ENCODE data around the gene NUDT6.

Gene NUDT6

GRCh38 chr4:122914938-122915337 is 7.5 kb downstream of the NUDT6 start:
- in situ Hi-C loops (cut with MboI; ENCODE audit: low sequenced_read_pairs), result no loop called here

DNA sequence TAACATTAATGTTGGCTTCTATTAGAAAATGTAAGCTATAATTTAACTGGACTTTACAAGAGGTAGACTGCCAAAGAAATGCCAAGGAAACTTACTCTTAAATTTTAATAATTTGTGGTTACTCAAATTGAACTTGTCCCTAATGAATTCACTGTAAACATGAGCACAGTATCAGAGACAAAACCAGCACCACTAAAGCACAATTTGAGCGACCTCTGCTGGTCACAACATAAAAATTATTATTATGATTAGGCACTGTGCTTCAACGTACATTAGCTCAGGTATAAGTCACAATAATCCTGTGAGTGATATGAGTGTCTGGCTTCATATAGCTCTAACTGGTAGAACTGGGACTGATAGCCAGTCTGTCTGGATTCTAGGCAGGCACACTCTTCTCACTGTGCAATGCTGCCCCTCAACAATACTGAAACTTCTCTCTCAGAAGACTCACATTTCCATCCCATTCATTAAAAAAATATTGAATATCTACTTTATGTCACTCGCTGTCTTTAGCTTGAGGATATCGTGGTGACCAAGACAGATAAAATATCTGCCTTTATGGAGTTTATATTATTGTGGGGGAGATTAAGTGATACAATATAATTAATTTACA is 8.0 kb downstream of the NUDT6 start:
- in situ Hi-C loops (cut with MboI; ENCODE audit: low sequenced_read_pairs), result no loop called here

GRCh38 chr4:122912810-122913575 is 9.4 kb downstream of the NUDT6 start:
- in situ Hi-C loops (cut with MboI; ENCODE audit: low sequenced_read_pairs), result no loop called here

GRCh38 chr4:122911588-122911987 is 10.8 kb downstream of the NUDT6 start:
- in situ Hi-C loops (cut with MboI; ENCODE audit: low sequenced_read_pairs), result no loop called here

DNA sequence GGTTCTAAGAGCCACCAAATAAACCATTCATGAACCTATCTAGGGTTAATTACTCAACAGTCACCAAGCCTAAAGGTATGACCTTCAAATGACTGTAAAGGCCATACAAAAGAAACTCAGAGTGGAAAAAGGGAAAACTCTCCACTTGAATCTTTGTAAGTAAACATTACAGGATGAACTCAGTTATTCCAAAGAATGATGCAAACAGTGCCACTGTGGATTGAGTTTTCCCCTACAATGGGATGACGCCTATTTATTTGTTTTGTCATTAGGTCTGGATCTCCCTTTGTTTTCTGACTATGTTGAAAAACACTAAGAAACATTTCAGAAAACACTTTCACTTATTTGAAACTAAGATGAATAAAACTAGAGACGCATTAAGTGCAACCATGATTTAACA is 12.7 kb downstream of the NUDT6 start:
- in situ Hi-C loops (cut with MboI; ENCODE audit: low sequenced_read_pairs), result no loop called here

GRCh38 chr4:122908223-122908622 is 14.2 kb downstream of the NUDT6 start:
- in situ Hi-C loops (cut with MboI; ENCODE audit: low sequenced_read_pairs), result no loop called here

DNA sequence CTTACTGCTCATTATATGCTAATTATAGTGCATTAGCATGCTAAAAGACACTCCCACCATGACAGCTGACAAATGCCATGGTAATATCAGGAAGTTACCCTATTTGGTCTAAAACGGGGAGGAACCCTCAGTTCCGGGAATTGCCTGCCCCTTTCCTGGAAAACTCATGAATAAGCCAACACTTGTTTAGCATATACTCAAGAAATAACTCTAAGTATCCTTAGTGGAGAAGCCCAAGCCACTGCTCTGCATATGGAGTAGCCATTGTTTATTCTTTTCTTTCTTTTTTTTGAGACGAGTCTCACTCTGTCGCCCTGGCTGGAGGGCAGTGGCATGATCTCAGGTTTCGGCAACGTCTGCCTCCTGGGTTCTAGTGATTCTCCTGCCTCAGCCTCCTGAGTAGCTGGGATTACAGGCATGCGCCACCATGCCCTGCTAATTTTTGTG is 15.5 kb downstream of the NUDT6 start:
- in situ Hi-C loops (cut with MboI; ENCODE audit: low sequenced_read_pairs), result no loop called here

GRCh38 chr4:122903766-122904288 is 18.6 kb downstream of the NUDT6 start:
- in situ Hi-C loops (cut with MboI; ENCODE audit: low sequenced_read_pairs), result no loop called here

GRCh38 chr4:122901247-122902010 is 21.0 kb downstream of the NUDT6 start:
- in situ Hi-C loops (cut with MboI; ENCODE audit: low sequenced_read_pairs), result no loop called here

DNA sequence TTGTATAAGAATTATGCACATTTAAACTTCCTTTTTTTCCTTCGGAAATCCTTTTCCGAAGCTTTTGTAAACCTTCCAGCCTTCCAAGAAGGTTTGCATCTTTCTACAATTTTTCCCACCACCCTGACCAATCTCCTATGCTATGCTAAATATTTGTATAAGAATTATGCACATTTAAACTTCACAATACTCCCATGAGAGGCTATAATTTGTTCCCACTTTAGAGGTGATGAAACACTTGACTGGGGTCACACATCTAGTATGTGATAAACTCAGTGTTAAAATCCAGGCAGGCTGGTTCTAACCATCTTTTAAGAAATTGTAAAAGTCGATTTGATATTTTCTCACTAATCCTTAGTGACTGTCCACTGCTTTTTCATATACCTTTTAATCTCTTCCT is 22.1 kb downstream of the NUDT6 start:
- in situ Hi-C loops (cut with MboI; ENCODE audit: low sequenced_read_pairs), result no loop called here

DNA sequence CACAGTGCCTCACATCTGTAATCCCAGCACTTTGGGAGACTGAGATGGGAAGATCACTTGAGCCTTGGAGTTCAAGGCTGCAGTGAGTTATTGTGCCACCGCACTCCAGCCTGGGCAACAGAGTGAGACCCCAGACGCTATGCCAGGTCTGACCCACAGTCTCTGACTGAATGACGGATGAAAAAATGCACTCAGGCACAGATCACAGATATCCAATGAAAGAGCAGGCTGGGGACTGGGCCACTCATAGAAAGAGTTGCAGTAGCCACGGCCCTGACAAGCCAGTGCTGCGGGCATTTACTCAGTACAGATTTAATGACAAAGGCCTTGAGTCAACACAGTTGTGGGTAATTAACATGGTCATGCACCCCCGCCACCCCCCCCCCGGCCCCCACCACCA is 22.7 kb downstream of the NUDT6 start:
- in situ Hi-C loops (cut with MboI; ENCODE audit: low sequenced_read_pairs), result no loop called here

GRCh38 chr4:122898370-122899150 is 23.8 kb downstream of the NUDT6 start:
- in situ Hi-C loops (cut with MboI; ENCODE audit: low sequenced_read_pairs), result no loop called here

DNA sequence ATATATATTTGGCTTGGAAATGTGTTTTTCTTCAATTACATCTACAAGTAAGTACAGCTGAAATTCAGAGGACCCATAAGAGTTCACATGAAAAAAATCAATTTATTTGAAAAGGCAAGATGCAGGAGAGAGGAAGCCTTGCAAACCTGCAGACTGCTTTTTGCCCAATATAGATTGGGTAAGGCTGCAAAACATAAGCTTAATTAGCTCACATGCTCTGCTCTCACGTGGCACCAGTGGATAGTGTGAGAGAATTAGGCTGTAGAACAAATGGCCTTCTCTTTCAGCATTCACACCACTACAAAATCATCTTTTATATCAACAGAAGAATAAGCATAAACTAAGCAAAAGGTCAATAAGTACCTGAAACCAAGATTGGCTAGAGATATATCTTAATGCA is 26.1 kb downstream of the NUDT6 start:
- in situ Hi-C loops (cut with MboI; ENCODE audit: low sequenced_read_pairs), result no loop called here

DNA sequence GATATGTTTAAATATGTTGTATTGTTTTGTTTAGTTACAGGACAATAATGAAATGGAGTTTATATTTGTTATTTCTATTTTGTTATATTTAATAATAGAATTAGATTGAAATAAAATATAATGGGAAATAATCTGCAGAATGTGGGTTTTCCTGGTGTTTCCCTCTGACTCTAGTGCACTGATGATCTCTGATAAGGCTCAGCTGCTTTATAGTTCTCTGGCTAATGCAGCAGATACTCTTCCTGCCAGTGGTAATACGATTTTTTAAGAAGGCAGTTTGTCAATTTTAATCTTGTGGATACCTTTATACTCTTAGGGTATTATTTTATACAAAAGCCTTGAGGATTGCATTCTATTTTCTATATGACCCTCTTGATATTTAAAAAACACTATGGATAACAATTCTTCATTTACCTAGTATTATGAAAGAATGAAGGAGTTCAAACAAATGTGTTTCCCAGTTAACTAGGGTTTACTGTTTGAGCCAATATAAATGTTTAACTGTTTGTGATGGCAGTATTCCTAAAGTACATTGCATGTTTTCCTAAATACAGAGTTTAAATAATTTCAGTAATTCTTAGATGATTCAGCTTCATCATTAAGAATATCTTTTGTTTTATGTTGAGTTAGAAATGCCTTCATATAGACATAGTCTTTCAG is 26.9 kb downstream of the NUDT6 start:
- in situ Hi-C loops (cut with MboI; ENCODE audit: low sequenced_read_pairs), result no loop called here

- in situ Hi-C loops (cut with MboI; ENCODE audit: low sequenced_read_pairs), result no loop called here
Observed at GRCh38 chr4:122894827-122895226, 27.6 kb downstream of the NUDT6 start.

- in situ Hi-C loops (cut with MboI; ENCODE audit: low sequenced_read_pairs), result no loop called here
Observed at GRCh38 chr4:122890147-122890795, 32.1 kb downstream of the NUDT6 start.

DNA sequence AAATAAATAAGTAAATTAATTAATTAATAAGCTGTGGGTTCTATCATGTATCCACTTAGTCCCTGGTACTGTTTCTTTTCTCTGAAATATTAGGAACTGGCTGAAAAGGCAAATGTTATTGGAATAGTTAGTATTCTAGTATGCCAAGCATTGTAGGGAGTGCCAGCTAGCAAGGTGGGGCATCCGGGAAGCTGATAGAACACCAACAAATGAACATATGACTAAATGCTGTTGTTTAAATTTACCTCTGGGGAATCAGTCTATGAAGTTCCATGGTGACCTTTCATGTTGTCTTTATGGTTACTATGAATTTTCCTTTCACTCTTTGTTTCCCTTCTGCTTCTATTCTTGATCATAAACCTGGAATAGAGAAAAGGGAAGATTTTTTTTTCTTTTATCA is 32.7 kb downstream of the NUDT6 start:
- in situ Hi-C loops (cut with MboI; ENCODE audit: low sequenced_read_pairs), result no loop called here

GRCh38 chr4:122884499-122884898 is 37.9 kb downstream of the NUDT6 start:
- in situ Hi-C loops (cut with MboI; ENCODE audit: low sequenced_read_pairs), result no loop called here

- in situ Hi-C loops (cut with MboI; ENCODE audit: low sequenced_read_pairs), result no loop called here
Observed at GRCh38 chr4:122882857-122883735, 39.3 kb downstream of the NUDT6 start.
